Measurements from ENCODE around the gene FASTKD3.
"Not testable (repeated sequence)": the region's sequence is repeated elsewhere in the genome, so short reads cannot be mapped to it uniquely, and the experiment has no call there.

The FASTKD3 gene, protein sequence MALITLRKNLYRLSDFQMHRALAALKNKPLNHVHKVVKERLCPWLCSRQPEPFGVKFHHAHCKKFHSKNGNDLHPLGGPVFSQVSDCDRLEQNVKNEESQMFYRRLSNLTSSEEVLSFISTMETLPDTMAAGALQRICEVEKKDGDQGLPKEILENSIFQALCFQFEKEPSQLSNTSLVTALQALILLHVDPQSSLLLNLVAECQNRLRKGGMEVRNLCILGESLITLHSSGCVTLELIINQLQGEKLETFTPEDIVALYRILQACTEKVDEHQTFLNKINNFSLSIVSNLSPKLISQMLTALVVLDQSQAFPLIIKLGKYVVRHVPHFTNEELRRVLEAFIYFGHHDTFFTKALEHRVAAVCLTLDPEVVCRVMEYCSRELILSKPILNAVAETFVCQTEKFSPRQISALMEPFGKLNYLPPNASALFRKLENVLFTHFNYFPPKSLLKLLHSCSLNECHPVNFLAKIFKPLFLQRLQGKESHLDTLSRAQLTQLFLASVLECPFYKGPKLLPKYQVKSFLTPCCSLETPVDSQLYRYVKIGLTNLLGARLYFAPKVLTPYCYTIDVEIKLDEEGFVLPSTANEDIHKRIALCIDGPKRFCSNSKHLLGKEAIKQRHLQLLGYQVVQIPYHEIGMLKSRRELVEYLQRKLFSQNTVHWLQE

DNA sequence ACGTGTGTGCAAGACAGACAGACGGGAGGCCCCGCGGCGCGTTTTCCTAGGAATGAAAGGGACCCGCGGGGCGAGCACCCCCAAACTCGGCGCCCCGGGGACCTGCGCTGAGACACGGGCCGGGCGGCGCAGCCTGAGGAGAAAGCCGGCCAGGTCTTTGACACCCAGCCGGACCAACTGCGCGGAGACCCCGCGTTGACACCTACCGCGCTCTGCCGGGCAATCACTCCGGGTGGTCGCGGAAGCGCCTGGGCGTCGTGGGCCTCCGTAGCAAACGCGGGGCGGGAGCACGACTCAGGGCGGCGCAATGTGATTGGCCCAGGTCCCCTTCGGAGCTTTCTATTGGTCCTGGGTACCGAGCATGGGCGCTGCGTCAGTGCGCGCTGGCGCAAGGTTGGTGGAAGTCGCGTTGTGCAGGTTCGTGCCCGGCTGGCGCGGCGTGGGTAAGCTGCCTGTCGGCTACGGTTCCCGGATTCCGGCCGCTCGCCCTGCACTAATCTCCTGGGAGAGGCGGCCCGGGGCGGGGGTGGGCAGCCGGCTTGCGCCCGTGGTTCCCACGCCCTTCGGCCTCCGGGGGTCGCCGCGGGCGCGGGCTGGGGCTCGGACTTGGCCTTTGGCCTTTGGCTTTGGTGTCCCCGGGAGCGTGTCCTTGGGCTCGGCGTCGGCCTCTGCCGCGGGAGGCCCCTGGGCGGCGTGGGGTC, at the start of gene FASTKD3, which contains the start of gene MTRR:
Gene FASTKD3 (minus strand): TSS at position 259 of the 701 bp plus-strand sequence. CDS start 948 bp downstream, outside the sequence.
Gene MTRR (plus strand): TSS at position 376 of the 701 bp plus-strand sequence. CDS start 1,647 bp downstream, outside the sequence.
- DNase-seq: peak; percentile 93

DNA sequence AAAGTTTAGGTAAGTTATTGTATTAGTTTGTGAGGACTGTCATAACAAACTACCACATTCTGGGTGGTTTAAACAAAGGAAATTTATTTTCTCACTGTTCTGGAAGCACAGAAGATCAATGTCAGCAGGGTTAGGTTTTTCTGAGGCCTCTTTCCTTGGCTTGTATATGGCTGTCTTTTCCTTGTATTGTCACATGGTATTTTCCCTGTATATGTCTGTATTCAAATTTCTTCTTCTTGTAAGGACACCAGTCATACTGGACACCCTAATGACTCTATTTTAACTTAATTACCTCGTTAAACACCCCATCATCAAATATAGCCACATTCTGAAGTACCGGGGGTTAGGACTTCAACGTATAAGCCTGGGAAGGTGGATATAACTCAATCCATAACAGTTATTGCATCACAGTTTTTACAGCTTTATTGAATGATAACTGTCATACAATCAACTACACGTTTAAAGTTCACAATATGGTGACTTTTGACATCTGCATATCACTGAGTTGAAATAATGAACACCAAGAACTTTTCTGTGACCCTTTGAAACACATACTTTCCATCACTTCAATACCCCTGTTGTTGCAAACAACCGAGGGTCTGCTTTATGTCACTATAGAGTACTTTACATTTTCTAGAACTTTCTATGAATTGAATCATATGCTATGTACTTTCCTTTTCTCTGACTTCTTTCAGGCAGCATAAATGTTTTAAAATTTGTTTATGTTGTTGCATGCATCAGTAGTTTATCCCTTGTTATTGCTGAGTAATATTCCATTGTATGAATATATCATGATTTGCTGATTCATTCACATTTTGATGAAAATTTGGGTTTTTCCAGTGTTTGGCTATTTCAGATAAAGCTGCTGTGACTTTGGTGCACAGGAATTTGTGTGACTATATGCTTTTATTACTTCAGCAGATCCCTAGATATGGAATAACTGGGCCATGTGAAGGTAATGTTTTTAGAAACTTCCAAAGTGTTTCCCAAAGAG, 48.6 kb upstream of the FASTKD3 start:
- no peak for DNase-seq

DNA sequence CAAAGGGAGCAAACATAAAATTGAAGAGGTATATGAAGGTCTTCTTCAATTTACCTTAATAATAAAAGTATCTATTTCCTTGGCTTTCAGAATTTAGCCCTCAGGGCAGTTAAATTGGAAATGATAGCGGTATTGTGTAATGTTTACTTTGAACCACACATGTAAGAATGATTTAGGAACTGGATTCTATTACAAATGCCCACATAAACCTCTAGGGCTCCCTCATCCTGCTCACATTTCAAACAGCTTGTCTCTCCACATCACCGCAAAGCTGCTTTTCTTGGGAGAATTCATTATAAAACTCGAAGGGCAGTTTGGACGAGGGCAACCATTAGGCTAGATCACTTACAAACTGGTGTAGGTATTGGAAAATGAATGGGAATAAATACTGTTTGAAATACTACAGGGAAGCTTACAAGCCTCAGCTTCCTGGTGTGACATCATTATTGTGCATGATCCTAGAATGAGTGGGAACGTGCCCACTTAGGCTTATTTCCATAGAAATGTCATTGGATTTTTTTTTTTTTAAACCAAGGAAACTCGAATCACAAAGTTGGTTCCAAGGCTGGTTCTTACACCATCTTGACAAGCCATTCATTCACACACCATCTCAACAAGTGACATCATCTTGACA, 47.5 kb upstream of the FASTKD3 start:
- DNase-seq: no peak

DNA sequence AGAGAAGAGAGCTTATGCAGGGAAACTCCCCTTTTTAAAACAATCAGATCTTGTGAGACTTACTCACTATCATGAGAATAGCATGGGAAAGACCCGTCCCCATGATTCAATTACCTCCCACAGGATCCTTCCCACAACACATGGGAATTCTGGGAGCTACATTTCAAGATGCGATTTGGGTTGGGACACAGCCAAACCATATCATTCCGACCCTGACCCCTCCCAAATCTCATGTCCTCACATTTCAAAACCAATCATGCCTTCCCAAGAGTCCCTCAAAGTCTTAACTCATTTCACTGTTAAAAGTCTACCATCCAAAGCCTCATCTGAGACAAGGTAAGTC, 42.6 kb upstream of the FASTKD3 start:
- DNase-seq: not testable (repeated sequence)

DNA sequence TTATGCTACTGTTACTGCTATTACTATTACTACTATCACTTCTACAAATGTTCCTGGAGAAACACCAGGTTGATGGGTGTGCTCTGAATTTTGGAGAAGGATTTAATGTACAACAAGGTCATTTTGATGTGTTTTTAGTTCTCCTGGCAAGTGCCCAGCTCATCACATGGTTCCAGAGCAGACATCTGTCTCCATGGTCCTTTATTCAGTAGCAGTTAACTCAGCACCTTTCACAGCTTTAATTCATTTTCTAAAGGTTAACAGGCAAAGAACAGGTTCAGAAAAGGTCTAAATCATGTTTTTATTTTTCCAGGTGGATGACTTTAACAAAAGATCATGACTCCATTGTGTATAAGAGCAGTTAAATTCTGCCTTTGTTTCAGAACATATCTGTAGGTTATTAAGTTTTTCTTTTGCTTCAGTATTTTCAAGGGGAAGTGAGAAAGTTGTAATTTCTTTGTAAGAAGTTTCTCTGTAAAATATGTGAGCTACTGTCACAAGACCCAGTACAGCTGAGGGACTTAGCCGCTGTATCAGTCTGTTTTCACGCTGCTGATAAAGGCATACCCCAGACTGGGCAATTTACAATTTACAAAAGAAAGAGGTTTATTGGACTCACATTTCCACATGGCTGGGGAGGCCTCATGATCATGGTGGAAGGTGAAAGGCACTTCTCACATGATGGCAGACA, 42.1 kb upstream of the FASTKD3 start:
- DNase-seq: no peak

DNA sequence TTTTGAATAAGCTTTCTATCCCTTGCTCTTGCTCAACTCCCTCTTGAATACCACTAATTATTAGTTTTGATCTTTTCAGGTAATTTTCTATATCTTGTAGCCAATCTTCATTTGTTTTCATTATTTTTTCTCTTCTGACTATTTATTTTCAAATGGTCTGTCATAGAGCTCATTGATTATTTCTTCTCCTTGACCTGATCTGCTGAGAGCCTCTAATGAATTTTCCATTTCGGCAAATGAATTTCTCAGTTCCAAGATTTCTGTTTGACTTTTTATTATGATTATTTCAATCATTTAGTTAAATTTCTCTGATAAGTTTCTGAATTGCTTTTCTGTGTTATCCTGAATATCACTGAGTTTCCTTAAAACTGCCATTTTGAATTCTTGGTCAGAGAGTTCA, 39.5 kb upstream of the FASTKD3 start:
- DNase-seq: no peak

DNA sequence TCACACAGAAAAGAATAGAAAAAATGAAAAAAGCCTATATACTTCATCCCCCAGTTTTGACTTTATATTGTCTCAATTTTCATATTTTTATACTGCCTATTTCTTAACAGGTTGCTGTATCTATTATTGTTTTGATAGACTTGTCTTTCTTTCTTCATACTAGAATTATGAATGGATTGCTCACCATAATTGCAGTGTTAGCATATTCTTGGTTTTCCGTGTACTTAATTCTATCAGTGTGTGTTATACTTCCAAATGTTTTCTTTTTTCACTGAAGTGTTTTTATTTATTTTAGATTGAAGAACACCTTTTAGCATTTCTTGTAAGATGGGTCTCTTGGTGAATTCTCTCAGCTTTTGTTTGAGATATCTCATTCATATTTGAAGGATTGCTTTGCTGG, 38.8 kb upstream of the FASTKD3 start:
- DNase-seq: no peak

DNA sequence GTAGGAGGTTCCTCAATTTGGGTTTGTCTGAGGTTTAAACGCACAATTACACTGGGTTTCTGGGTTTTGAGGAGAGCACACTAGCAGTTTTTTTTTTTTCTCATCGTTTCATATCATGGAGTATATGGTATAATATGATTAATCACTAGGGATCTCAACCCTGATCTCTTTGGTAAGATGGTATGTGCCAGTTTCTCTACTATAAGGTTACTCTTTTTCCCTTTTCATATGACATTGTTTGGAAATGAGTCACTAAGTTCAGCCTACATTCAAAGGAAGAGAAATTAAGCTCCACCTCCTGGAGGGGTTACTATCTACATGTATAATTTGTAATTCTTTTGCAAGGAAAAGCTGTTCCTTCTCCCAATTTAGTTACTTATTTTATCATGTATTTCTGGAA, 35.3 kb upstream of the FASTKD3 start:
- no peak for DNase-seq

DNA sequence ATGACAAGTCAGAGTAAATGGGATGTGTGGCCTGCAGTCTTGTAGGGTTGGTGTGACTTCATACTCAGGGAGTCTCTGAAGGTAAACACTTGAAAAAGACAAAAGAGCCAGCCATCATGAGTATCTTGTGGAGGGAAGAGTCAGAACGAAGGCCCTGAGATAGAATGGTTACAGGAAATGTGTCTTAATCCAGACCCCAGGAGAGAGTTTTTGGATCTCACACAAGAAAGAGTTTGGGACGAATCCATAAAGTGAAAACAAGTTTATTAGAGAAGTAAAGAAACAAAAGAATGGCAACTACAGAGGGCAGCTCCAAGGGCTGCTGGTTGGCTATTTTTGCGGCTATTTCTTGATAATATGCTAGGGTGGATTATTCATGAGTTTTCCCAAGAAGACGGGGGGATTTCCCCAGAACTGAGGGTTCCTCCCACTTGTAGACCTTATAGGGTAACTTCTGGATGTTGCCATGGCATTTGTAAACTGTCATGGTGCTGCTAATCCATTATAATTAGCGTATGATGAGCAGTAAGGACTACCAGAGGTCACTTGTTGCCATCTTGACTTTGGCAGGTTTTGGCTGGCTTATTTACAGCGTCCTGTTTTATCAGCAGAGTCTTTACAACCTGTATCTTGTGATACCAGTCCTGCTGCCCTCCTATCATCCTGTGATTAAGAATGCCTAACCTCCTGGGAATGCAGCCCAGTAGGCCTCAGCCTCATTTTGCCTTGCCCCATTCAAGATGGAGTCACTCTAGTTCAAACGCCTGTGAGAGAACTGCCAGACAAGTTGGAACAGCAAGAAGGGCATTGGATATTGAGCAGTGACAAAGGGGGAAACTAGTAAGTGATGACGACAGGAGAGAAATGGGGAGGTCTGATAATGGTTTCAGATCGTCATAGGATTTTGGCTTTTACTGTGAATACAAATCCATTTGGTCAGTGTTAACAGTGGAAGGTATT, 34.1 kb upstream of the FASTKD3 start:
- DNase-seq: no peak

DNA sequence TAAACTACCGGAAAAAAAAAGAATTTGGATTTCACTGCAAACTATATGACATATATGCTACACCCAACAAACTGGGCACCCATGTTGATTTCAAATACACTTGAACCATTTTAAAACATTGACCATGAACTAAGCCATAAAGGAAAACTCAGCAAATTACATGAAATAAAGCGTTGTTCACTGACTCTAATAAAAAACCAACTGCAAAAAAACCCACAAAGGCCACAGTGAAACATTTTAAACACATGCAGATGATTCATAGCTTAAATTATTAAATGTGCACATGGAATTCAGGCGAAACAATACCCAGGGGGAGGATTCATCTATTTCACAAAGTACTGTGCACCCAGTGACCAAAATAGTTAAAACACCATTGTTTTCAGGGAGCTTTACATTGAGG, 33.4 kb upstream of the FASTKD3 start:
- no peak for DNase-seq

DNA sequence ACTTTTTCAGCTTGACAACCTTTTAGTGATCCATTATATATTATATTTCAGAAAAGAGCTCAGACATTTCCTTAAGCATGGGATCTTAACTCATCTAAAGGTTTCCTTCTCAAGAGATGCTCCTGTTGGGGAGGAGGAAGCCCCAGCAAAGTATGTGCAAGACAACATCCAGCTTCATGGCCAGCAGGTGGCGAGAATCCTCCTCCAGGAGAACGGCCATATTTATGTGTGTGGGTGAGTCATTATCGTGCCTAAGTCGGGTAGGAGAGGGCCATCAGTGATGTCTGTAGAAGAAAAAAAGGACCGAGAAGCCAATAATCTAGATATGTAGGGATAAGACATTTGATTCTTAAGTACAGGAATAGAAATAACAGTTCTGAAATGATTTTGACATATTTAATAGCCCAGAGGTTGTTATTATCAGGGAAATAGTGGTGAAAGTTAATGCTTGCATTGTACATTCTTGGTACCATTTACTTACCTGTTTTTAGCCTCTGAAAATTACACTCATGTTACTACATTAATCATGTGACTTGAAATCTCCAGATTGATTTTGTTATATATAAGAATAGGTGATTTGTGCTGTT, 28.3 kb upstream of the FASTKD3 start:
- no peak for DNase-seq

DNA sequence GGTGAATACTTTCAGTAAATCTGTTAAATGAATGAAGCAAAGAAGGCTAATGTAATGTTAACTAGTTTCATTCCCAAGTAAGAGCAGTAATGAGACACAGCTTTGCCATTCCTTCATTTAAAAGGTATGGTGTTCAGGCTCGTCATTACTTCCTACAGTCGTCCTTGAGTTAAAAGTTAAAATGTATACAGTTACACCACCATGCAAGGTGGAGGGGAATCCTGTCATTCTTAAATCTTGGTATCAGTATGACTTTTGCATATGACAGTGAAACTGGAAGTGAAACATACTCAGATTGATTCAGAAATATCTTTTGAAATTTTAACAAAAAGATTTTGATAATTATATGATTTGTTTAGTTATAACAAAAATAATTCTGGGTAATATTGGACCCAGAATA, 26.0 kb upstream of the FASTKD3 start:
- no peak for DNase-seq

DNA sequence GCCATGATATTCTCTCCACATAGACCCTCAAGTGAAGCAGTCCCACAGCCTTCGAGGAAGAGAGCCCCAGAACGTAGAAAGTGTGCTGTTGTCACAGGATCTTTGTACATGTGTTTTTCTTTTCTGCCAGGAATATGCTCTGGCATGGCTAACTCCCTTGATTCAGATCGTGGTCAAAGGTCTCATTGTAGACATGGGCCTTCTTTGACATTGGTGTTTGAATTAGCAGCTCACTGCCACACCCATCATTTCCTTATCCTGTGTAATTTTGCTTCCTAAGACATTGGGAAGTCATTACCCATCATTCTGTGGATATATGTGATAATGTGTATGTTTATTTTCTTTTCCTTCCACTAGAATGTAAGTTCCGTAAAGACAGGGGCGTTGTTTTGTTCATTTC, 25.6 kb upstream of the FASTKD3 start:
- DNase-seq: no peak

DNA sequence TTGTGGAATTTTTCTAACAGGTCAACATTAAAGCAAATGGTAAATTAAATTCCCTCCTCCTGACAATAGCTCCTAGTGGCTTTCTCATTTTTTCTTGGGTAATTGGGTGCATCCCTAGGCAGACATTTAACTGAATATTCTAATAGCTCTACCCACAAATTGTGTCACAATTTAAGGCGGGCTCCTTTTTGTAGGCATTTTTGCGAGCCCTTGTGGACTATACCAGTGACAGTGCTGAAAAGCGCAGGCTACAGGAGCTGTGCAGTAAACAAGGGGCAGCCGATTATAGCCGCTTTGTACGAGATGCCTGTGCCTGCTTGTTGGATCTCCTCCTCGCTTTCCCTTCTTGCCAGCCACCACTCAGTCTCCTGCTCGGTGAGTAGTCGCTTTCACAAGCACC, 20.1 kb upstream of the FASTKD3 start:
- no peak for DNase-seq

DNA sequence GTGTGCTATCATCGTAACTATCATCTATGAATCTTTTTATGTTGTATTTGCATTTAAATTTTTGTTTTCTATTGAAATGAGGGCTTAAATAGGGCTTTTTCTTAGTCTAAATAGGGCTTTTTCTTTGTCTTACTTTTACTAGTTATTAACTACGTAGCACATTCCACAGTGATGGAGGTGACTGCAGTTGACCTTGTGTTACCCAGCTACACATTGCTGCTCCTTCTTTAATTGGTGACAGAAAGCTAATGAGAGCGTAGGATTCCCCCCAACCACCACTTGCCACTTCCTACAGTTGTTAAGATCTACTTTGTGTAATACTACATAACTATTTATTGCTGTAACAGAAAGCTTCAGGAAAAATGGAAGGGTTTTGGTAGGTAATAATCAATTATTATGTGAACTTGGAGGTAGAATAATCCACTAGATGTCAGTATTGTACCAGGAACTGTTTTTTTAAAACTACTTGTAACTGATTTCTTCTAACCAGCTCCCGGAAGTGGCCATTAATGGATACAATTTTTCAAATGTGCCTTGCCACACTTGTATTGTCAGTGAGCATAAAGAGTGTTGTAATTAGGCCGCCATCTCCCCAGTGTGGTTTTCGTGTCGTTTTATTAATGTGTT, 18.1 kb upstream of the FASTKD3 start:
- peak; percentile 29 for DNase-seq

DNA sequence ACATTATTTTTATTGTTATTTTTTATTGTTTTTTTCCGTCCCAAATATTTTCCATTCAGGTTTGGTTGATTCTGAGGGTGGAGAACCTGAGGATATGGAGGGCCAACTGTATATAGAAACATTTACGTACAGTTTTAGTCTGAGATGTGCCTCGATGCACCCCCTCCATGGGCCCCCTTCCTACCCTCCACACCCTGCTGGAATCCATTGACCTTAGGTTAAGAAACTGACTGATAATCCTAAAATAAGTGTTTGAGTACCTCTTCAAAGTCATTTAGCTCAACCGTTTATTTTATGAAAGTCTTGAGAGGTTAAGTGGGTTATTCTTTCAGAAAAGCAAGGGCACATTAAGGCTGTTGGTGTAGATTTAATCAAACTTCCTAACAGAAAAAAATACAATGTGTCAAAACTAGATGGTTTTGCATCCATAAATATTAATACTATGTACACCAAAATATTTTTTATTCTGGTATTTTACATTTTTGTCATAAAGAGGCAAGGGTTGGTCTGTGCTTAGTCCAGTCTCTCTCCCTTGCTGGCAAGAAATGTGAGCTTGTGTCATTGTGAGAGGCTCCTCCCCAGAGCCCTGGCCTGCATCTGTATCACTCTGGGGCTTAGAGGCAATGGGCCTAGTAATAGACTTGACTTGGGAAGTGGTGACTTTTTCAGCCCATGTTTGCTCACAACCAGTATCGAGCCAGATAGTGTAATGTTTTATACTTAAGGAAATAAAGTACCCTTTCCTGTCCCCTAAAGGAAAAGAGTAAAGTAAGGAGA, 15.8 kb upstream of the FASTKD3 start:
- DNase-seq: no peak

DNA sequence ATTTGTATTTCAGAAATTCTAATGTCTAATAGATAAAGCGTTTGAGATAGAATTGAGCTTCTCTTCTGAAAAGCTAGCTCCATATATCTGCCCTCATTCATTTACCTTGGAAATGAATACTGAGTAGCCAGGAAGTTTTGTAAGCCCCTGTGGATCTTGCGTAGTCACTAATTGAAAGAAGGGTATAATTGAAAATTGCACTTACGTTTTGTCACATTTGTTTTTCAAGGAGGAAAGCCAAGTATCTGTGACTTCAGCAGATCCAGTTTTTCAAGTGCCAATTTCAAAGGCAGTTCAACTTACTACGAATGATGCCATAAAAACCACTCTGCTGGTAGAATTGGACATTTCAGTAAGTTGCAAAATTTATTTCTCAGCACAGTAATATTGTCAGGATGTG, 14.1 kb upstream of the FASTKD3 start:
- no peak for DNase-seq

DNA sequence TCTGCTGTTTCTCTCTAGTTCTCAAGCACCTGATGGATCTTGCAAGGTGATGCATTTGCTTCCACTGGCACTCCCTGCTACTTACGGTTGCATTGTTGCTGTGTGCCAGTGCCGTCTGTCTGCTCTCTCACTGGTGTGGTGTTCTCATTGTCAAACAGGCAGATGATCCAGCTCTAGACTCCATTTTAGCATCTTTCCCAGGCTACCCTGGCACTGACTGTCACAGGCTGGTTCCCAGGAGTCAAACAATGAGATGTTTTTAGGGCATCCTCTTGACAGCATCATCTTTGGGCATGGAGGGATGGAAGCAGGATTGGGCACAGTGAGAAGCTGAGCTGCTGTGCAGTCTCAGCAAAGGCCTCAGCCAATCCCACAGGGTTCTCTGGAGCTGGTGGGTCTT, 13.0 kb upstream of the FASTKD3 start:
- no peak for DNase-seq

DNA sequence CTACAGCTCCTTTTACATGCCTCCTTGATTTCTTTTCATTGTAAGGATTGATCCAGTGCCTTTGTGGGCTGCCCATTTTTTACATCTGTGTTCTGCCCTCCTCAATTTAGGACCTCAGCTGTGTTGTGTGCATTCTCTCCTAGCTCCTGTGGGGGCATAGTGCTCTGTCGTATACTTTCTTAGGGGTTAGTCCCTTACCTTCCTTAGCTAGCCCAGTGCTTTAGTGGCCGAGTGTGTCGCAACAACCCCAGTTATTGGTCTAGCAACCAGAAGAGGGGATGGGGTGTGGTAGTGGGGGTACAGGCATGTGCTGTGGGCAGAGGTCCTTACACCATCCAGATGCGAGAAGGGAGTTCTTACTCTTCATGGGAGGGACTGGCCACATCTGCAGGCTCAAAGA, 12.3 kb upstream of the FASTKD3 start:
- no peak for DNase-seq

All from NCI-H2227 treated with DMSO at 0.1 percent for 48 hours (cell line).